Hematopoietic multipotent progenitor cell (in vitro differentiated cells): ENCODE data around the gene TMEM135. TPM values are rescaled to one million over a fixed set of nuclear protein-coding genes. Genes with fewer than 3 reads are reported as not detected.

ENCODE experiments used
- total RNA-seq: library from RNA; depleted of rRNA; stranded (reverse); fragments of >200 nt; gene quantifications from one replicate; pipeline ENCODE4 v1.2.3, GENCODE V29; 2012

Gene TMEM135
- total RNA-seq, 1 donor, result 8.3 TPM

Other genes with a start within 250 kb of the TMEM135 start
- 1.1 TPM for gene PRSS23, start 237.4 kb upstream of the TMEM135 start, total RNA-seq
- gene FZD4, start 82.5 kb upstream of the TMEM135 start, total RNA-seq, result 0.27 TPM